Activated CD4-positive, alpha-beta T cell treated with anti-CD3 and anti-CD28 coated beads for 48 hours (primary cell): ENCODE measurements around the gene PAAF1.
"Not testable (repeated sequence)": the region's sequence is repeated elsewhere in the genome, so short reads cannot be mapped to it uniquely, and the experiment has no call there.

Experiments
- DNase-seq: peaks from one replicate; pipeline ENCODE4 v3.0.0-alpha.2; 2020

PAAF1 gene

GRCh38 chr11:73876424-73877310 is at the start of gene PAAF1, which contains the start of gene COA4:
Gene PAAF1, plus strand, starts transcription at chr11:73876999. Its CDS starts 23 bp downstream, at chr11:73877022.
Gene COA4, minus strand, starts transcription at chr11:73876846. Its CDS starts 3,468 bp downstream, at chr11:73873378.
- DNase-seq = peak; percentile 96

GRCh38 chr11:73830261-73830660 is 46.5 kb upstream of the PAAF1 start:
- DNase-seq = no peak

GRCh38 chr11:73833067-73833466 is 43.7 kb upstream of the PAAF1 start:
- DNase-seq = no peak

- no peak for DNase-seq
Measured at GRCh38 chr11:73838443-73839122, 38.2 kb upstream of the PAAF1 start.

- no peak for DNase-seq
Measured at GRCh38 chr11:73839123-73839457, 37.7 kb upstream of the PAAF1 start.

GRCh38 chr11:73851046-73851764 is 25.6 kb upstream of the PAAF1 start:
- no peak for DNase-seq

- DNase-seq = no peak
Measured at GRCh38 chr11:73852049-73852448, 24.8 kb upstream of the PAAF1 start.

- no peak for DNase-seq
Measured at GRCh38 chr11:73854680-73855079, 22.1 kb upstream of the PAAF1 start.

GRCh38 chr11:73856031-73856567 is 20.7 kb upstream of the PAAF1 start:
- no peak for DNase-seq

- DNase-seq = no peak
Measured at GRCh38 chr11:73859671-73860070, 17.1 kb upstream of the PAAF1 start.

- DNase-seq = no peak
Measured at GRCh38 chr11:73860202-73860601, 16.6 kb upstream of the PAAF1 start.

- no peak for DNase-seq
Measured at GRCh38 chr11:73862986-73863385, 13.8 kb upstream of the PAAF1 start.

GRCh38 chr11:73866095-73866579 is 10.7 kb upstream of the PAAF1 start:
- DNase-seq = no peak

- DNase-seq = no peak
Measured at GRCh38 chr11:73866586-73866996, 10.2 kb upstream of the PAAF1 start.

- DNase-seq = no peak
Measured at GRCh38 chr11:73869332-73869949, 7.4 kb upstream of the PAAF1 start.

GRCh38 chr11:73870261-73870660 is 6.5 kb upstream of the PAAF1 start:
- no peak for DNase-seq

- DNase-seq = no peak
Measured at GRCh38 chr11:73872749-73873357, 3.9 kb upstream of the PAAF1 start.

- no peak for DNase-seq
Measured at GRCh38 chr11:73875380-73875779, 1.4 kb upstream of the PAAF1 start.

- DNase-seq = no peak
Measured at GRCh38 chr11:73875840-73876239, 959 bp upstream of the PAAF1 start.

GRCh38 chr11:73878771-73879170 is 2.0 kb downstream of the PAAF1 start:
- DNase-seq = no peak

- DNase-seq = not testable (repeated sequence)
Measured at GRCh38 chr11:73880449-73880848, 3.6 kb downstream of the PAAF1 start.

GRCh38 chr11:73883856-73884255 is 7.1 kb downstream of the PAAF1 start:
- no peak for DNase-seq
